ENCODE data around the gene UBE2N.

The UBE2N gene

GRCh38 chr12:93430280-93430679 lies 11.5 kb downstream of the UBE2N start:
- H2AFZ ChIP-seq (ENCODE audit: low read length) = no peak overlapping the region
- H3K4ac ChIP-seq (ENCODE audit: low read length) = no peak overlapping the region
- no peak overlapping the region for H2BK15ac ChIP-seq (ENCODE audit: low read length)
- H2BK5ac ChIP-seq (ENCODE audit: low read length) = no peak overlapping the region
- H3K9me3 ChIP-seq (replicated peaks in 1 of 2; ENCODE audit: control insufficient read depth in 2 of 2, insufficient read depth in 1 of 2, low read depth in 1 of 2, low read length in 2 of 2) = peaks cover 0 to 4% of the 10 kb centered on the region in 2 donors
- H3K14ac ChIP-seq (ENCODE audit: low read length) = no peak overlapping the region
- H3K36me3 ChIP-seq (replicated peaks in 1 of 2; ENCODE audit: control insufficient read depth in 2 of 2, insufficient read depth in 2 of 2, low read length in 2 of 2) = peaks cover 0 to 8% of the 10 kb centered on the region in 2 donors
- H3K4me3 ChIP-seq (ENCODE audit: low read length in 2 of 2) = no peak overlapping the region
- no peak overlapping the region for H2BK120ac ChIP-seq (ENCODE audit: low read depth, low read length)
- H3K18ac ChIP-seq (ENCODE audit: low read length) = no peak overlapping the region
- H2BK12ac ChIP-seq (ENCODE audit: low read length) = no peak overlapping the region
- H3K23ac ChIP-seq (ENCODE audit: low read depth, low read length, poor library complexity) = no peak overlapping the region
- no peak overlapping the region for H4K91ac ChIP-seq (ENCODE audit: low read depth, low read length, poor library complexity)
- no CpG with 5 or more reads among the region's 4 CpGs for WGBS, 2 donors (ENCODE audit: extremely low coverage in 2 of 2, insufficient read length in 2 of 2, insufficient replicate concordance in 1 of 2)
- H3K27ac ChIP-seq (replicated peaks; ENCODE audit: low read length) = no peak overlapping the region
- no peak overlapping the region for H3K4me2 ChIP-seq (ENCODE audit: insufficient read depth, low read length, poor library complexity, severe bottlenecking)
- peaks cover 4% of the 10 kb centered on the region for H3K79me1 ChIP-seq (ENCODE audit: low read depth, low read length)
- H3K27me3 ChIP-seq (ENCODE audit: control insufficient read depth in 3 of 3, insufficient read depth in 3 of 3, low read depth in 1 of 3, low read length in 3 of 3) = no peaks in the 10 kb centered on the region
- no peaks in the 10 kb centered on the region for H3K4me1 ChIP-seq (ENCODE audit: control insufficient read depth in 2 of 2, insufficient read depth in 1 of 2, low read depth in 1 of 2, low read length in 2 of 2)
- DNase-seq (ENCODE audit: low spot score) = no peak
- no peak overlapping the region for H2AK5ac ChIP-seq (ENCODE audit: low read depth, low read length)
- H3K9ac ChIP-seq (ENCODE audit: low read depth, low read length, poor library complexity) = no peak overlapping the region
- H4K8ac ChIP-seq (ENCODE audit: low read depth, low read length) = no peak overlapping the region

- Histone ChIP-seq H2BK120ac (ENCODE audit: low read depth, low read length) (no peak overlapping the region), H3K36me3 (replicated peaks in 1 of 2; ENCODE audit: control insufficient read depth in 2 of 2, insufficient read depth in 2 of 2, low read length in 2 of 2) (peaks cover 0 to 8% of the 10 kb centered on the region in 2 donors), H2BK15ac (ENCODE audit: low read length) (no peak overlapping the region), H3K9me3 (replicated peaks in 1 of 2; ENCODE audit: control insufficient read depth in 2 of 2, insufficient read depth in 1 of 2, low read depth in 1 of 2, low read length in 2 of 2) (peaks cover 0 to 4% of the 10 kb centered on the region in 2 donors), H3K9ac (ENCODE audit: low read depth, low read length, poor library complexity) (no peak overlapping the region), H2BK12ac (ENCODE audit: low read length) (no peak overlapping the region), H3K79me1 (ENCODE audit: low read depth, low read length) (peaks cover 3% of the 10 kb centered on the region), H3K4me3 (ENCODE audit: low read length in 2 of 2) (no peak overlapping the region), H2AFZ (ENCODE audit: low read length) (no peak overlapping the region), H4K91ac (ENCODE audit: low read depth, low read length, poor library complexity) (no peak overlapping the region), H3K18ac (ENCODE audit: low read length) (no peak overlapping the region), H3K4me2 (ENCODE audit: insufficient read depth, low read length, poor library complexity, severe bottlenecking) (no peak overlapping the region), H3K4me1 (ENCODE audit: control insufficient read depth in 2 of 2, insufficient read depth in 1 of 2, low read depth in 1 of 2, low read length in 2 of 2) (no peaks in the 10 kb centered on the region), H3K4ac (ENCODE audit: low read length) (no peak overlapping the region), H4K8ac (ENCODE audit: low read depth, low read length) (no peak overlapping the region), H2AK5ac (ENCODE audit: low read depth, low read length) (no peak overlapping the region), H3K14ac (ENCODE audit: low read length) (no peak overlapping the region), H3K23ac (ENCODE audit: low read depth, low read length, poor library complexity) (no peak overlapping the region), H2BK5ac (ENCODE audit: low read length) (no peak overlapping the region), H3K27me3 (ENCODE audit: control insufficient read depth in 3 of 3, insufficient read depth in 3 of 3, low read depth in 1 of 3, low read length in 3 of 3) (no peaks in the 10 kb centered on the region), H3K27ac (replicated peaks; ENCODE audit: low read length) (no peak overlapping the region)
- WGBS, 2 donors (ENCODE audit: extremely low coverage in 2 of 2, insufficient read length in 2 of 2, insufficient replicate concordance in 1 of 2) = no CpG with 5 or more reads among the region's 1 CpG
- no peak for DNase-seq (ENCODE audit: low spot score)
Measured at GRCh38 chr12:93429852-93430251, 11.9 kb downstream of the UBE2N start.

GRCh38 chr12:93429448-93429847 lies 12.3 kb downstream of the UBE2N start:
- Histone ChIP-seq H3K9ac (ENCODE audit: low read depth, low read length, poor library complexity) (no peak overlapping the region), H4K8ac (ENCODE audit: low read depth, low read length) (no peak overlapping the region), H3K36me3 (replicated peaks in 1 of 2; ENCODE audit: control insufficient read depth in 2 of 2, insufficient read depth in 2 of 2, low read length in 2 of 2) (peaks cover 0 to 8% of the 10 kb centered on the region in 2 donors), H2AFZ (ENCODE audit: low read length) (no peak overlapping the region), H2BK15ac (ENCODE audit: low read length) (no peak overlapping the region), H3K4me3 (ENCODE audit: low read length in 2 of 2) (no peak overlapping the region), H2BK5ac (ENCODE audit: low read length) (no peak overlapping the region), H2BK12ac (ENCODE audit: low read length) (no peak overlapping the region), H2AK5ac (ENCODE audit: low read depth, low read length) (no peak overlapping the region), H2BK120ac (ENCODE audit: low read depth, low read length) (no peak overlapping the region), H3K18ac (ENCODE audit: low read length) (no peak overlapping the region), H3K27ac (replicated peaks; ENCODE audit: low read length) (no peak overlapping the region), H3K9me3 (replicated peaks in 1 of 2; ENCODE audit: control insufficient read depth in 2 of 2, insufficient read depth in 1 of 2, low read depth in 1 of 2, low read length in 2 of 2) (peaks cover 0 to 4% of the 10 kb centered on the region in 2 donors), H3K14ac (ENCODE audit: low read length) (no peak overlapping the region), H3K4me1 (ENCODE audit: control insufficient read depth in 2 of 2, insufficient read depth in 1 of 2, low read depth in 1 of 2, low read length in 2 of 2) (no peaks in the 10 kb centered on the region), H3K23ac (ENCODE audit: low read depth, low read length, poor library complexity) (no peak overlapping the region), H4K91ac (ENCODE audit: low read depth, low read length, poor library complexity) (no peak overlapping the region), H3K79me1 (ENCODE audit: low read depth, low read length) (peaks cover 3% of the 10 kb centered on the region), H3K4ac (ENCODE audit: low read length) (no peak overlapping the region), H3K4me2 (ENCODE audit: insufficient read depth, low read length, poor library complexity, severe bottlenecking) (no peak overlapping the region), H3K27me3 (ENCODE audit: control insufficient read depth in 3 of 3, insufficient read depth in 3 of 3, low read depth in 1 of 3, low read length in 3 of 3) (no peaks in the 10 kb centered on the region)
- no peak for DNase-seq (ENCODE audit: low spot score)
- no CpG with 5 or more reads among the region's 1 CpG for WGBS, 2 donors (ENCODE audit: extremely low coverage in 2 of 2, insufficient read length in 2 of 2, insufficient replicate concordance in 1 of 2)

- WGBS, 2 donors (ENCODE audit: extremely low coverage in 2 of 2, insufficient read length in 2 of 2, insufficient replicate concordance in 1 of 2) = no CpG with 5 or more reads among the region's 5 CpGs
- no peak overlapping the region for H3K18ac ChIP-seq (ENCODE audit: low read length)
- no peak overlapping the region for H2BK5ac ChIP-seq (ENCODE audit: low read length)
Measured at GRCh38 chr12:93427779-93428564, 13.8 kb downstream of the UBE2N start.

More at GRCh38 chr12:93427779-93428564, 13.8 kb downstream of the UBE2N start:
- H3K14ac ChIP-seq (ENCODE audit: low read length) = no peak overlapping the region
- no peak overlapping the region for H3K9ac ChIP-seq (ENCODE audit: low read depth, low read length, poor library complexity)
- no peak overlapping the region for H2AK5ac ChIP-seq (ENCODE audit: low read depth, low read length)
- H3K4me2 ChIP-seq (ENCODE audit: insufficient read depth, low read length, poor library complexity, severe bottlenecking) = no peak overlapping the region
- no peak overlapping the region for H3K4ac ChIP-seq (ENCODE audit: low read length)
- peaks cover 0 to under 1% of the 10 kb centered on the region in 2 donors for H3K4me1 ChIP-seq (ENCODE audit: control insufficient read depth in 2 of 2, insufficient read depth in 1 of 2, low read depth in 1 of 2, low read length in 2 of 2)
- H3K27ac ChIP-seq (replicated peaks; ENCODE audit: low read length) = no peak overlapping the region
- H3K79me1 ChIP-seq (ENCODE audit: low read depth, low read length) = peaks cover 3% of the 10 kb centered on the region
- DNase-seq (ENCODE audit: low spot score) = no peak
- H3K4me3 ChIP-seq (ENCODE audit: low read length in 2 of 2) = no peak overlapping the region
- no peak overlapping the region for H2BK120ac ChIP-seq (ENCODE audit: low read depth, low read length)
- no peak overlapping the region for H2BK15ac ChIP-seq (ENCODE audit: low read length)
- no peak overlapping the region for H4K91ac ChIP-seq (ENCODE audit: low read depth, low read length, poor library complexity)
- no peak overlapping the region for H2AFZ ChIP-seq (ENCODE audit: low read length)
- H2BK12ac ChIP-seq (ENCODE audit: low read length) = no peak overlapping the region
- H3K23ac ChIP-seq (ENCODE audit: low read depth, low read length, poor library complexity) = no peak overlapping the region
- H3K36me3 ChIP-seq (replicated peaks in 1 of 2; ENCODE audit: control insufficient read depth in 2 of 2, insufficient read depth in 2 of 2, low read length in 2 of 2) = peaks cover 0 to 10% of the 10 kb centered on the region in 2 donors
- no peaks in the 10 kb centered on the region for H3K27me3 ChIP-seq (ENCODE audit: control insufficient read depth in 3 of 3, insufficient read depth in 3 of 3, low read depth in 1 of 3, low read length in 3 of 3)
- H4K8ac ChIP-seq (ENCODE audit: low read depth, low read length) = no peak overlapping the region
- no peaks in the 10 kb centered on the region for H3K9me3 ChIP-seq (replicated peaks in 1 of 2; ENCODE audit: control insufficient read depth in 2 of 2, insufficient read depth in 1 of 2, low read depth in 1 of 2, low read length in 2 of 2)

All from neuronal stem cell (in vitro differentiated cells).